Breast epithelium (tissue), 3 donors: Measurements from ENCODE around the gene MC1R.

Source experiments
- POLR2A ChIP-seq: fragments of 450-650 bp; IDR thresholded peaks from one replicate; pipeline ENCODE4 v1.6.1; 2016; ENCODE audit warnings: antibody characterized with exemption, mild to moderate bottlenecking, moderate library complexity
- POLR2AphosphoS5 ChIP-seq, 3 donors: sonication (generic); formaldehyde crosslinking; IDR thresholded peaks; one replicate each; pipeline ENCODE4 v1.6.1; 2017; ENCODE audit warnings: antibody characterized with exemption in 3 of 3
- TF ChIP-seq, protein P1 (sequence below), 3 donors: fragments of 450-650 bp; IDR thresholded peaks; one replicate each; pipeline ENCODE4 v1.5.1; 2016 to 2017; ENCODE audit warnings: antibody characterized with exemption in 3 of 3, mild to moderate bottlenecking in 3 of 3, moderate library complexity in 3 of 3

DNA sequence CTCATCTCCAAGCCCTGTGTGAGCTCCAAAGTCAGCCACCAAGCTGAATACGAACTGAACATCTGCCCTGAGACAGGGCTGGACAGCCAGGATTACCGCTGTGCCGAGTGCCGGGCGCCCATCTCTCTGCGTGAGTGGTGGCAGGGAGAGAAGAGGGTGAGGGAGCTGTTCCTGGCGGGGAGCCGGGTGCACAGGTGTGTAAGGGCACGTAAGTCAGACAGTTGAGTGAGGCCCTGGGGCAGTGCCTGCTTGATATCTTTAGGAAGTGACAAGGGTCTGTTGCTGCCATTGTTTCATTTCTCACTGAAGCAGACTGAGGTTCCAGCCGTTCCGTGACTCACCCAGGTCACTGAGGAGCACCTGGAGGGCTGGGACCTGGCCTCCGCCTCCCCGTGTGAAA lies 42.3 kb downstream of the MC1R start:
- TF ChIP-seq, protein P1, sequence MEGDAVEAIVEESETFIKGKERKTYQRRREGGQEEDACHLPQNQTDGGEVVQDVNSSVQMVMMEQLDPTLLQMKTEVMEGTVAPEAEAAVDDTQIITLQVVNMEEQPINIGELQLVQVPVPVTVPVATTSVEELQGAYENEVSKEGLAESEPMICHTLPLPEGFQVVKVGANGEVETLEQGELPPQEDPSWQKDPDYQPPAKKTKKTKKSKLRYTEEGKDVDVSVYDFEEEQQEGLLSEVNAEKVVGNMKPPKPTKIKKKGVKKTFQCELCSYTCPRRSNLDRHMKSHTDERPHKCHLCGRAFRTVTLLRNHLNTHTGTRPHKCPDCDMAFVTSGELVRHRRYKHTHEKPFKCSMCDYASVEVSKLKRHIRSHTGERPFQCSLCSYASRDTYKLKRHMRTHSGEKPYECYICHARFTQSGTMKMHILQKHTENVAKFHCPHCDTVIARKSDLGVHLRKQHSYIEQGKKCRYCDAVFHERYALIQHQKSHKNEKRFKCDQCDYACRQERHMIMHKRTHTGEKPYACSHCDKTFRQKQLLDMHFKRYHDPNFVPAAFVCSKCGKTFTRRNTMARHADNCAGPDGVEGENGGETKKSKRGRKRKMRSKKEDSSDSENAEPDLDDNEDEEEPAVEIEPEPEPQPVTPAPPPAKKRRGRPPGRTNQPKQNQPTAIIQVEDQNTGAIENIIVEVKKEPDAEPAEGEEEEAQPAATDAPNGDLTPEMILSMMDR (IDR thresholded peaks at IDR 0.05), result no peak
- TF ChIP-seq POLR2A, result no peak
- no peak for TF ChIP-seq POLR2AphosphoS5 (IDR thresholded peaks at IDR 0.05)
